Adrenal gland (tissue), 5 donors: Measurements from ENCODE around the gene PRSS50.

Source experiments
- POLR2A ChIP-seq, 2 donors: fragments of 450-650 bp; IDR thresholded peaks; one replicate each; pipeline ENCODE4 v1.6.1; 2017; ENCODE audit warnings: antibody characterized with exemption in 2 of 2, mild to moderate bottlenecking in 2 of 2, moderate library complexity in 1 of 2
- TF ChIP-seq, protein P1 (sequence below), 6 experiments: fragments of 450-650 bp in 4 of 6; fragments of 200-600 bp in 2 of 6; sonication (generic) in 1 of 6; IDR thresholded peaks; 1 replicate in 5 of 6; 2 replicates in 1 of 6; pipeline versions ENCODE4 v1.5.1 to v1.8.0; 2016 to 2021; ENCODE audit warnings: antibody characterized with exemption in 6 of 6, mild to moderate bottlenecking in 2 of 6, moderate library complexity in 1 of 6
- donor health status: DM: no; HTN: no; CAD: no.

GRCh38 chr3:46746711-46747110, 29.0 kb upstream of the PRSS50 start:
- no peak for TF ChIP-seq POLR2A (IDR thresholded peaks at IDR 0.05)
- TF ChIP-seq, protein P1, sequence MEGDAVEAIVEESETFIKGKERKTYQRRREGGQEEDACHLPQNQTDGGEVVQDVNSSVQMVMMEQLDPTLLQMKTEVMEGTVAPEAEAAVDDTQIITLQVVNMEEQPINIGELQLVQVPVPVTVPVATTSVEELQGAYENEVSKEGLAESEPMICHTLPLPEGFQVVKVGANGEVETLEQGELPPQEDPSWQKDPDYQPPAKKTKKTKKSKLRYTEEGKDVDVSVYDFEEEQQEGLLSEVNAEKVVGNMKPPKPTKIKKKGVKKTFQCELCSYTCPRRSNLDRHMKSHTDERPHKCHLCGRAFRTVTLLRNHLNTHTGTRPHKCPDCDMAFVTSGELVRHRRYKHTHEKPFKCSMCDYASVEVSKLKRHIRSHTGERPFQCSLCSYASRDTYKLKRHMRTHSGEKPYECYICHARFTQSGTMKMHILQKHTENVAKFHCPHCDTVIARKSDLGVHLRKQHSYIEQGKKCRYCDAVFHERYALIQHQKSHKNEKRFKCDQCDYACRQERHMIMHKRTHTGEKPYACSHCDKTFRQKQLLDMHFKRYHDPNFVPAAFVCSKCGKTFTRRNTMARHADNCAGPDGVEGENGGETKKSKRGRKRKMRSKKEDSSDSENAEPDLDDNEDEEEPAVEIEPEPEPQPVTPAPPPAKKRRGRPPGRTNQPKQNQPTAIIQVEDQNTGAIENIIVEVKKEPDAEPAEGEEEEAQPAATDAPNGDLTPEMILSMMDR (IDR thresholded peaks at IDR 0.05) = no peak
